Measurements from ENCODE around the gene SMPDL3B. TPM values are rescaled to one million over a fixed set of nuclear protein-coding genes. Genes with fewer than 3 reads are reported as not detected.

Gene SMPDL3B
- total RNA-seq, 1 donor from 2014 or later: not detected

- no peaks in the 10 kb centered on the region for H3K9me3 ChIP-seq (replicated peaks)
- H3K36me3 ChIP-seq: no peaks in the 10 kb centered on the region
- H3K4me1 ChIP-seq: peaks cover 12% of the 10 kb centered on the region
- no peak overlapping the region for H3K27ac ChIP-seq (replicated peaks)
- TF ChIP-seq CTCF (IDR thresholded peaks at IDR 0.05; ENCODE audit: borderline replicate concordance): no peak
- intact Hi-C loops (cut with micrococcal nuclease): no loop called here
- H3K27me3 ChIP-seq (ENCODE audit: low read depth): peaks cover 5% of the 10 kb centered on the region
- no peak overlapping the region for H3K4me3 ChIP-seq
- no peak for DNase-seq
These were observed 6.2 kb downstream of the SMPDL3B start for GRCh38 chr1:27940870-27941560.

GRCh38 chr1:27941671-27942540, 7.1 kb downstream of the SMPDL3B start:
- H3K9me3 ChIP-seq (replicated peaks): no peaks in the 10 kb centered on the region
- intact Hi-C loops (cut with micrococcal nuclease): no loop called here
- H3K27ac ChIP-seq (replicated peaks): no peak overlapping the region
- H3K4me3 ChIP-seq: no peak overlapping the region
- H3K36me3 ChIP-seq: no peaks in the 10 kb centered on the region
- no peaks in the 10 kb centered on the region for H3K27me3 ChIP-seq (ENCODE audit: low read depth)
- peaks cover 12% of the 10 kb centered on the region for H3K4me1 ChIP-seq
- DNase-seq: no peak
- TF ChIP-seq CTCF (IDR thresholded peaks at IDR 0.05; ENCODE audit: borderline replicate concordance): no peak

GRCh38 chr1:27945020-27945419, 10.2 kb downstream of the SMPDL3B start:
- Histone ChIP-seq H3K27me3 (ENCODE audit: low read depth) (no peaks in the 10 kb centered on the region), H3K4me3 (no peak overlapping the region), H3K27ac (replicated peaks) (no peak overlapping the region), H3K4me1 (peaks cover 17% of the 10 kb centered on the region), H3K9me3 (replicated peaks) (no peaks in the 10 kb centered on the region), H3K36me3 (no peaks in the 10 kb centered on the region)
- intact Hi-C loops (cut with micrococcal nuclease): no loop called here
- TF ChIP-seq CTCF (IDR thresholded peaks at IDR 0.05; ENCODE audit: borderline replicate concordance): no peak
- DNase-seq: no peak

- intact Hi-C loops (cut with micrococcal nuclease): no loop called here
- H3K4me3 ChIP-seq: no peak overlapping the region
- no peak overlapping the region for H3K27ac ChIP-seq (replicated peaks)
- no peaks in the 10 kb centered on the region for H3K36me3 ChIP-seq
- no peak for DNase-seq
- H3K27me3 ChIP-seq (ENCODE audit: low read depth): no peaks in the 10 kb centered on the region
- H3K4me1 ChIP-seq: peaks cover 5% of the 10 kb centered on the region
- TF ChIP-seq CTCF (IDR thresholded peaks at IDR 0.05; ENCODE audit: borderline replicate concordance): no peak
- no peaks in the 10 kb centered on the region for H3K9me3 ChIP-seq (replicated peaks)
These were observed 14.2 kb downstream of the SMPDL3B start for GRCh38 chr1:27949027-27949426.

GRCh38 chr1:27951396-27951795, 16.6 kb downstream of the SMPDL3B start:
- DNase-seq: no peak
- no peak overlapping the region for H3K4me3 ChIP-seq
- H3K27me3 ChIP-seq (ENCODE audit: low read depth): no peaks in the 10 kb centered on the region
- peaks cover 5% of the 10 kb centered on the region for H3K4me1 ChIP-seq
- H3K9me3 ChIP-seq (replicated peaks): no peaks in the 10 kb centered on the region
- TF ChIP-seq CTCF (IDR thresholded peaks at IDR 0.05; ENCODE audit: borderline replicate concordance): no peak
- no peak overlapping the region for H3K27ac ChIP-seq (replicated peaks)
- H3K36me3 ChIP-seq: no peaks in the 10 kb centered on the region
- intact Hi-C loops (cut with micrococcal nuclease): no loop called here
